H1 (cell line): ENCODE data around the gene TMEM120B. TPM values are rescaled to one million over a fixed set of nuclear protein-coding genes. Genes with fewer than 3 reads are reported as not detected.

Experiments
- CTCF ChIA-PET: fragments of 300-600 bp; sonication (Branson Sonifier 250); formaldehyde crosslinking; loops from one replicate; lab custom pipeline; 2021; ENCODE audit not compliant: partially characterized antibody; lab: Charles Lee
- POLR2A ChIA-PET: fragments of 300-600 bp; sonication (Branson Sonifier 250); formaldehyde crosslinking; loops from one replicate; lab custom pipeline; 2021; ENCODE audit warnings: inconsistent platforms; ENCODE audit not compliant: partially characterized antibody; lab: Charles Lee
- DNase-seq, 2 experiments: peaks; one replicate each; pipeline versions ENCODE4 v3.0.0 to v3.0.0-alpha.2; 2010 to 2022; ENCODE audit warnings: low spot score in 2 of 2, low read depth in 1 of 2, mixed read lengths in 1 of 2
- FAIRE-seq: peaks from 2 replicates; lab custom pipeline; 2011; peaks lifted over from hg19 to GRCh38; lab: Jason Lieb, UNC
- H2AFZ ChIP-seq: 2 replicates; pipeline ENCODE4 v1.8.1; 2012; ENCODE audit warnings: low read length, inconsistent platforms
- H2AK5ac ChIP-seq: 2 replicates; pipeline ENCODE4 v1.6.1; 2013; ENCODE audit warnings: low read depth, low read length
- H2BK120ac ChIP-seq: replicated peaks from 2 replicates; pipeline ENCODE3; 2013; ENCODE audit warnings: low read depth, low read length, inconsistent platforms
- H2BK12ac ChIP-seq: 2 replicates; pipeline ENCODE4 v1.6.1; 2013; ENCODE audit warnings: low read depth, low read length
- H2BK15ac ChIP-seq: 2 replicates; pipeline ENCODE4 v1.6.1; 2013; ENCODE audit warnings: low read length
- H2BK20ac ChIP-seq: 2 replicates; pipeline ENCODE4 v1.6.1; 2013; ENCODE audit warnings: low read length
- H2BK5ac ChIP-seq: 2 replicates; pipeline ENCODE4 v1.6.1; 2013; ENCODE audit warnings: low read depth, low read length
- H3K14ac ChIP-seq: 2 replicates; pipeline ENCODE4 v1.6.1; 2013; ENCODE audit warnings: inconsistent platforms; ENCODE audit not compliant: insufficient read length
- H3K18ac ChIP-seq: 2 replicates; pipeline ENCODE4 v1.6.1; 2013; ENCODE audit warnings: low read length; ENCODE audit errors: extremely low read depth
- H3K23ac ChIP-seq: 2 replicates; pipeline ENCODE4 v1.6.1; 2013; ENCODE audit warnings: inconsistent platforms; ENCODE audit not compliant: insufficient read length
- H3K23me2 ChIP-seq: 2 replicates; pipeline ENCODE4 v1.6.1; 2013; ENCODE audit warnings: low read depth, low read length
- H3K27ac ChIP-seq: 2 replicates; pipeline ENCODE4 v1.6.1; 2011; ENCODE audit warnings: low read depth, low read length, inconsistent platforms
- H3K27me3 ChIP-seq, 4 experiments: replicated peaks in 1 of 4; 1 replicate in 1 of 4; 2 replicates in 3 of 4; pipeline versions ENCODE4 v1.6.1 to v1.8.1; 2011 to 2013; ENCODE audit warnings: low read length in 3 of 4, mild to moderate bottlenecking in 3 of 4, inconsistent platforms in 2 of 4, mixed read lengths in 2 of 4, moderate library complexity in 1 of 4; ENCODE audit not compliant: control insufficient read depth in 3 of 4, insufficient read depth in 3 of 4; ENCODE audit errors: extremely low read depth in 1 of 4
- H3K36me3 ChIP-seq, 4 experiments: 2 replicates each; pipeline versions ENCODE4 v1.6.1 to v1.8.1; 2011 to 2013; ENCODE audit warnings: mild to moderate bottlenecking in 4 of 4, low read length in 3 of 4, moderate library complexity in 2 of 4, control low read depth in 1 of 4, inconsistent platforms in 1 of 4; ENCODE audit not compliant: insufficient read depth in 4 of 4, control insufficient read depth in 2 of 4
- H3K4ac ChIP-seq: replicated peaks from 2 replicates; pipeline ENCODE3; 2013; ENCODE audit warnings: low read length, low read depth, mixed read lengths, inconsistent platforms; ENCODE audit not compliant: insufficient read length
- H3K4me1 ChIP-seq, 4 experiments: replicated peaks in 1 of 4; 1 replicate in 1 of 4; 2 replicates in 3 of 4; pipeline versions ENCODE4 v1.6.1 to v1.8.1; 2011 to 2013; ENCODE audit warnings: low read length in 3 of 4, inconsistent platforms in 2 of 4, mixed read lengths in 1 of 4; ENCODE audit not compliant: insufficient read depth in 4 of 4, control insufficient read depth in 3 of 4
- H3K4me2 ChIP-seq, 2 experiments: 2 replicates each; pipeline versions ENCODE4 v1.6.1 to v1.8.1; 2011 to 2013; ENCODE audit warnings: low read depth in 2 of 2, low read length in 2 of 2, control low read depth in 1 of 2, inconsistent platforms in 1 of 2, mild to moderate bottlenecking in 1 of 2; ENCODE audit not compliant: insufficient read depth in 1 of 2
- H3K4me3 ChIP-seq, 4 experiments: fragments of 200-600, 300-600 bp in 1 of 4; sonication (generic), shearing (Covaris generic), sonication (Bioruptor Twin) in 1 of 4; 2 replicates each; pipeline versions ENCODE4 v1.5.1 to v1.8.1; 2011 to 2016; ENCODE audit warnings: low read length in 4 of 4, low read depth in 3 of 4, control low read depth in 2 of 4, inconsistent platforms in 2 of 4, mild to moderate bottlenecking in 2 of 4, mixed read lengths in 1 of 4, moderate library complexity in 1 of 4; ENCODE audit not compliant: insufficient read depth in 2 of 4; ENCODE audit errors: extremely low read depth in 1 of 4
- H3K56ac ChIP-seq: replicated peaks from 2 replicates; pipeline ENCODE3; 2013; ENCODE audit warnings: low read depth, mild to moderate bottlenecking, mixed read lengths, low read length, inconsistent platforms; ENCODE audit not compliant: insufficient read length
- H3K79me1 ChIP-seq: 2 replicates; pipeline ENCODE4 v1.6.1; 2013; ENCODE audit warnings: low read depth, low read length, control low read depth
- H3K79me2 ChIP-seq, 2 experiments: 2 replicates each; pipeline versions ENCODE4 v1.6.1 to v1.8.1; 2012 to 2013; ENCODE audit warnings: low read length in 2 of 2, mild to moderate bottlenecking in 2 of 2, inconsistent platforms in 1 of 2; ENCODE audit not compliant: insufficient read depth in 2 of 2, control insufficient read depth in 1 of 2
- H3K9ac ChIP-seq, 4 experiments: replicated peaks in 1 of 4; 1 replicate in 1 of 4; 2 replicates in 3 of 4; pipeline versions ENCODE4 v1.6.1 to v1.8.1; 2011 to 2013; ENCODE audit warnings: low read depth in 3 of 4, low read length in 3 of 4, control low read depth in 2 of 4, mild to moderate bottlenecking in 2 of 4, moderate library complexity in 2 of 4, inconsistent platforms in 1 of 4; ENCODE audit errors: extremely low read depth in 1 of 4
- H3K9me3 ChIP-seq, 2 experiments: 2 replicates each; pipeline versions ENCODE4 v1.6.1 to v1.8.1; 2012 to 2013; ENCODE audit warnings: mild to moderate bottlenecking in 2 of 2, moderate library complexity in 2 of 2, control low read depth in 1 of 2, inconsistent platforms in 1 of 2, low read depth in 1 of 2, low read length in 1 of 2, mixed read lengths in 1 of 2; ENCODE audit not compliant: insufficient read depth in 2 of 2
- H4K20me1 ChIP-seq, 2 experiments: replicated peaks in 1 of 2; 2 replicates each; pipeline versions ENCODE3 to v1.8.1; 2011 to 2013; ENCODE audit warnings: inconsistent platforms in 2 of 2, low read length in 2 of 2, mild to moderate bottlenecking in 1 of 2; ENCODE audit not compliant: insufficient read depth in 2 of 2, control insufficient read depth in 1 of 2
- H4K5ac ChIP-seq: 2 replicates; pipeline ENCODE4 v1.6.1; 2013; ENCODE audit warnings: low read length, low read depth, mixed read lengths, inconsistent platforms; ENCODE audit not compliant: insufficient read length
- H4K8ac ChIP-seq: 2 replicates; pipeline ENCODE4 v1.8.0; 2013; ENCODE audit warnings: mild to moderate bottlenecking, moderate library complexity, low read length, inconsistent platforms; ENCODE audit not compliant: insufficient read depth; ENCODE audit errors: extremely low read depth
- H4K91ac ChIP-seq: replicated peaks from 2 replicates; pipeline ENCODE3; 2013; ENCODE audit warnings: low read length, mixed read lengths, inconsistent platforms; ENCODE audit not compliant: insufficient read length
- BRCA1 ChIP-seq: IDR thresholded peaks from 2 replicates; pipeline ENCODE4 v1.6.1; 2012; ENCODE audit warnings: low read depth, low read length, improper control_type of control experiment
- EZH2 ChIP-seq: fragments of 200-600 bp; sonication (generic); IDR thresholded peaks from 2 replicates; pipeline ENCODE4 v1.7.1; 2012; ENCODE audit warnings: low read depth, mild to moderate bottlenecking, moderate library complexity, low read length, inconsistent platforms; ENCODE audit not compliant: severe bottlenecking
- FOSL1 ChIP-seq: IDR thresholded peaks from 2 replicates; pipeline ENCODE4 v1.6.1; 2011; ENCODE audit warnings: mild to moderate bottlenecking, low read depth, low read length, moderate library complexity; ENCODE audit not compliant: insufficient read depth
- JUND ChIP-seq: IDR thresholded peaks from 2 replicates; pipeline ENCODE4 v1.6.1; 2011; ENCODE audit warnings: mild to moderate bottlenecking, improper control_type of control experiment, low read length
- PHF8 ChIP-seq: fragments of 200-600 bp; sonication (generic); conservative IDR thresholded peaks from 2 replicates; pipeline ENCODE4 v1.7.1; 2012; ENCODE audit warnings: low read depth, mild to moderate bottlenecking, inconsistent platforms, low read length, moderate library complexity
- POU5F1 ChIP-seq: IDR thresholded peaks from 2 replicates; pipeline ENCODE4 v1.6.1; 2011; ENCODE audit warnings: low read depth, mild to moderate bottlenecking, low read length, moderate library complexity
- RFX5 ChIP-seq: IDR thresholded peaks from 2 replicates; pipeline ENCODE4 v1.6.1; 2011; ENCODE audit warnings: low read depth, low read length, improper control_type of control experiment, borderline replicate concordance
- SIN3A ChIP-seq, 2 experiments: IDR thresholded peaks in 1 of 2; conservative IDR thresholded peaks in 1 of 2; 2 replicates each; pipeline ENCODE4 v1.6.1; 2011 to 2012; ENCODE audit warnings: low read length in 2 of 2, improper control_type of control experiment in 1 of 2, low read depth in 1 of 2, mild to moderate bottlenecking in 1 of 2
- SP1 ChIP-seq: IDR thresholded peaks from 2 replicates; pipeline ENCODE4 v1.6.1; 2011; ENCODE audit warnings: low read depth, low read length
- SP4 ChIP-seq: IDR thresholded peaks from 2 replicates; pipeline ENCODE4 v1.6.1; 2012; ENCODE audit warnings: low read length, inconsistent platforms
- TBP ChIP-seq: IDR thresholded peaks from 2 replicates; pipeline ENCODE4 v1.6.1; 2011; ENCODE audit warnings: low read depth, low read length, improper control_type of control experiment
- WGBS, 2 experiments: shearing (Covaris generic) in 1 of 2; methylation state at CpG; one replicate each; pipeline versions ENCODE4 v1.1.6 to v1.1.7; 2013 to 2015; ENCODE audit warnings: low lambda C conversion rate in 2 of 2, mixed read lengths in 2 of 2, inconsistent platforms in 1 of 2, low coverage in 1 of 2, missing lambda C conversion rate in 1 of 2; ENCODE audit not compliant: insufficient replicate concordance in 2 of 2, insufficient coverage in 1 of 2, insufficient read length in 1 of 2; ENCODE audit errors: extremely low coverage in 1 of 2, missing lambda C conversion rate in 1 of 2; 5-methylcytosine and 5-hydroxymethylcytosine counted together
- polyA plus RNA-seq, 7 experiments: library from polyadenylated mRNA; depleted of rRNA in 3 of 7; stranded (reverse) in 5 of 7; unstranded in 2 of 7; fragments of >200 nt in 5 of 7; fragments of 200-250 nt in 2 of 7; gene quantifications; 1 replicate in 5 of 7; 2 replicates in 1 of 7; 4 replicates in 1 of 7; pipeline versions ENCODE4 v1.2.1 to v1.2.3, GENCODE V29; 2011 to 2013; ENCODE audit warnings: missing spikeins in 2 of 7, mixed read lengths in 2 of 7
- total RNA-seq: library from RNA; stranded (reverse); fragmentation: NEBNext Ultra II Directional; extraction: Animal tissue kit (Norgen Biotek cat#: 25700); gene quantifications from 2 replicates; pipeline ENCODE4 v1.2.1, GENCODE V29; 2021
- TF ChIP-seq, protein P1 (sequence below): IDR thresholded peaks from 2 replicates; pipeline ENCODE4 v1.6.1; 2011; ENCODE audit warnings: low read length, improper control_type of control experiment

Gene TMEM120B
- total and polyA plus RNA-seq, 2 of the 8 experiments (the other 6 are each of a cell fraction or from before 2014, with no cell fraction given), result 22.0 to 29.1 TPM

GRCh38 chr12:121809712-121810116 is 97.2 kb downstream of the TMEM120B start:
- FAIRE-seq, result no peak
- H3K14ac ChIP-seq, result no peak overlapping the region
- TF ChIP-seq RFX5 (no peak), JUND (no peak), BRCA1 (no peak), EZH2 (no peak), SP4 (no peak), SIN3A (conservative IDR thresholded peaks at IDR 0.05 in 1 of 2, IDR thresholded peaks at IDR 0.05 in 1 of 2; ENCODE audit: low read depth in 1 of 2, low read length in 2 of 2) (no peak), SP1 (no peak), TBP (no peak), POU5F1 (no peak), FOSL1 (no peak), PHF8 (no peak)
- TF ChIP-seq, protein P1, sequence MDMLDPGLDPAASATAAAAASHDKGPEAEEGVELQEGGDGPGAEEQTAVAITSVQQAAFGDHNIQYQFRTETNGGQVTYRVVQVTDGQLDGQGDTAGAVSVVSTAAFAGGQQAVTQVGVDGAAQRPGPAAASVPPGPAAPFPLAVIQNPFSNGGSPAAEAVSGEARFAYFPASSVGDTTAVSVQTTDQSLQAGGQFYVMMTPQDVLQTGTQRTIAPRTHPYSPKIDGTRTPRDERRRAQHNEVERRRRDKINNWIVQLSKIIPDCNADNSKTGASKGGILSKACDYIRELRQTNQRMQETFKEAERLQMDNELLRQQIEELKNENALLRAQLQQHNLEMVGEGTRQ, result no peak
- ChIA-PET CTCF (interaction anchor here (1.3 to 12.0 kb wide), 4 partner anchors 7 to 29 kb away, joined by 3 to 363 read pairs (median 26); partner anchors contain the start of gene RHOF), POLR2A (interaction anchor here (0.8 to 27.9 kb wide), 2 partner anchors 23 to 98 kb away, joined by 3 to 958 read pairs; partner anchors contain the start of genes RHOF and SETD1B)
- H4K8ac ChIP-seq, result no peak overlapping the region
- H2BK120ac ChIP-seq, result no peak overlapping the region
- no peak overlapping the region for H2AFZ ChIP-seq
- no peaks in the 10 kb centered on the region for H3K27me3 ChIP-seq
- no peak overlapping the region for H3K27ac ChIP-seq
- no peak overlapping the region for H3K4me2 ChIP-seq
- H3K9ac ChIP-seq, result no peak overlapping the region
- H2BK20ac ChIP-seq, result no peak overlapping the region
- peaks cover 2 to 14% of the 10 kb centered on the region in 2 experiments for H4K20me1 ChIP-seq
- H2BK15ac ChIP-seq, result no peak overlapping the region
- H3K9me3 ChIP-seq, result no peaks in the 10 kb centered on the region
- no peak for DNase-seq
- no peak overlapping the region for H4K5ac ChIP-seq
- no peak overlapping the region for H4K91ac ChIP-seq
- no peak overlapping the region for H2BK5ac ChIP-seq
- WGBS, 2 experiments, result 95% methylated on average over 25 of the region's 27 CpGs; no CpG with 5 or more reads in 1 of the 2 experiments
- peaks cover 17% of the 10 kb centered on the region for H3K23me2 ChIP-seq
- H3K79me2 ChIP-seq, result peaks cover 0 to 51% of the 10 kb centered on the region in 2 experiments; a peak in 2 of 4 replicates
- peaks cover 7 to 40% (median 25%) of the 10 kb centered on the region in 4 experiments for H3K4me1 ChIP-seq
- no peak overlapping the region for H3K4ac ChIP-seq
- H2BK12ac ChIP-seq, result no peak overlapping the region
- no peak overlapping the region for H3K56ac ChIP-seq
- H3K79me1 ChIP-seq, result peaks cover 20% of the 10 kb centered on the region
- H3K36me3 ChIP-seq, result peaks cover 2 to 32% (median 16%) of the 10 kb centered on the region in 4 experiments; a peak in 4 of 8 replicates
- H3K23ac ChIP-seq, result no peak overlapping the region
- no peak overlapping the region for H2AK5ac ChIP-seq
- H3K18ac ChIP-seq, result no peak overlapping the region; the same call in 1 of the 2 replicates
- H3K4me3 ChIP-seq, result no peak overlapping the region
